Endodermal cell (in vitro differentiated cells): ENCODE data around the gene PTGES3. TPM values are rescaled to one million over a fixed set of nuclear protein-coding genes. Genes with fewer than 3 reads are reported as not detected.

Experiments
- DNase-seq: peaks from one replicate; pipeline ENCODE4 v3.0.0-alpha.2; 2017
- H3K27ac ChIP-seq: 2 replicates; pipeline ENCODE4 v1.5.1; 2013; ENCODE audit warnings: mild to moderate bottlenecking, low read depth, low read length, moderate library complexity
- H3K27me3 ChIP-seq: 2 replicates; pipeline ENCODE4 v1.6.1; 2013; ENCODE audit warnings: mild to moderate bottlenecking, low read length, moderate library complexity; ENCODE audit not compliant: insufficient read depth, control insufficient read depth, poor library complexity, severe bottlenecking
- H3K36me3 ChIP-seq: 2 replicates; pipeline ENCODE4 v1.7.0; 2013; ENCODE audit warnings: mild to moderate bottlenecking, low read length, moderate library complexity; ENCODE audit not compliant: control insufficient read depth, insufficient read depth
- H3K4me1 ChIP-seq: one replicate; pipeline ENCODE4 v1.7.0; 2013; ENCODE audit warnings: low read length; ENCODE audit not compliant: control insufficient read depth, insufficient read depth
- H3K4me3 ChIP-seq: 2 replicates; pipeline ENCODE4 v1.5.1; 2013; ENCODE audit warnings: mild to moderate bottlenecking, low read length, moderate library complexity
- H3K9ac ChIP-seq: 2 replicates; pipeline ENCODE4 v1.6.1; 2013; ENCODE audit warnings: mild to moderate bottlenecking, low read length, moderate library complexity; ENCODE audit not compliant: poor library complexity, severe bottlenecking; ENCODE audit errors: extremely low read depth
- H3K9me3 ChIP-seq: 2 replicates; pipeline ENCODE4 v1.6.1; 2013; ENCODE audit warnings: mild to moderate bottlenecking, low read length, moderate library complexity; ENCODE audit not compliant: control insufficient read depth
- H3K27ac Mint-ChIP-seq: 2 replicates; pipeline ENCODE4 v1.8.0; 2020; ENCODE audit warnings: mixed read lengths
- H3K27me3 Mint-ChIP-seq: 2 replicates; pipeline ENCODE4 v1.8.0; 2021; ENCODE audit warnings: mild to moderate bottlenecking, mixed read lengths; ENCODE audit not compliant: insufficient read depth
- H3K36me3 Mint-ChIP-seq: 2 replicates; pipeline ENCODE4 v1.8.0; 2020; ENCODE audit warnings: low read depth, mixed read lengths
- H3K4me1 Mint-ChIP-seq: 2 replicates; pipeline ENCODE4 v1.8.0; 2020; ENCODE audit warnings: mixed read lengths
- H3K4me3 Mint-ChIP-seq: 2 replicates; pipeline ENCODE4 v1.8.0; 2020; ENCODE audit warnings: mild to moderate bottlenecking, moderate library complexity, mixed read lengths
- H3K9me3 Mint-ChIP-seq: 2 replicates; pipeline ENCODE4 v1.8.0; 2020; ENCODE audit warnings: mild to moderate bottlenecking, mixed read lengths
- CTCF ChIP-seq: fragments of 200-600 bp; sonication (generic); conservative IDR thresholded peaks from 2 replicates; pipeline ENCODE4 v1.5.0; 2021; ENCODE audit warnings: antibody characterized with exemption, mild to moderate bottlenecking
- WGBS, 2 experiments: methylation state at CpG; one replicate each; pipeline versions ENCODE4 v1.1.5 to v1.1.7; 2013; ENCODE audit warnings: missing lambda C conversion rate in 2 of 2, mixed read lengths in 1 of 2; ENCODE audit not compliant: insufficient coverage in 1 of 2, insufficient read length in 1 of 2; 5-methylcytosine and 5-hydroxymethylcytosine counted together
- total RNA-seq, 2 donors: library from RNA; stranded (reverse); fragmentation: NEBNext Ultra II Directional in 1 of 2; extraction: Animal tissue kit (Norgen Biotek cat#: 25700) in 1 of 2; gene quantifications; 2 replicates in 1 of 2; 3 replicates in 1 of 2; pipeline ENCODE4 v1.2.1, GENCODE V29; 2021

Gene PTGES3
- total RNA-seq, 2 donors from 2014 or later: 275 to 320 TPM

DNA sequence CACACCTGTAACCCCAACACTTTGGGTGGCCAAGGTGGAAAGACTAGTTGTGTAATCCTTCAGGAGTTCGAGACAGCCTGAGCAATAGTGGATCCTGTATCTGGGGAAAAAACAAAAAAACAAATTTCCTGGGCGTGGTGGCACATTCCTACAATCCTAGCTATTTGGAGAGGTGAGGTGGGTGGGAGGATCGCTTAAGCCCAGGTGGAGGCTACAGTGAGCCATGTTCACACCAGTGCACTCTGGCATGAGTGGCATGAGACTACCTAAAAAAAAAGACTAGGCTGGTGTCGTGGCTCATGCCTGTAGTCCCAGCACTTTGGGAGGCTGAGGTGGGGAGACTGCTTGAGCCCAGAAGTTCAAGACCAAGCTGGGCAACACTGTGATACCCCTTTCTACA, 17.2 kb downstream of the PTGES3 start:
- Histone ChIP-seq H3K27ac (no peak overlapping the region), H3K9me3 (no peaks in the 10 kb centered on the region), H3K4me1 (no peaks in the 10 kb centered on the region), H3K9ac (no peak overlapping the region), H3K4me3 (no peak overlapping the region), H3K36me3 (peaks cover 85% of the 10 kb centered on the region), H3K27me3 (no peaks in the 10 kb centered on the region)
- TF ChIP-seq CTCF: no peak
- Mint-ChIP-seq H3K36me3 (peaks cover 74% of the 10 kb centered on the region), H3K4me3 (no peak overlapping the region), H3K27me3 (no peaks in the 10 kb centered on the region), H3K4me1 (peaks cover 2% of the 10 kb centered on the region), H3K9me3 (no peaks in the 10 kb centered on the region), H3K27ac (peak overlapping the region; percentile 35)
- 92 to 100% methylated on average over 2 to 4 of the region's 4 CpGs for WGBS, 2 experiments
- peak; percentile 18 for DNase-seq

DNA sequence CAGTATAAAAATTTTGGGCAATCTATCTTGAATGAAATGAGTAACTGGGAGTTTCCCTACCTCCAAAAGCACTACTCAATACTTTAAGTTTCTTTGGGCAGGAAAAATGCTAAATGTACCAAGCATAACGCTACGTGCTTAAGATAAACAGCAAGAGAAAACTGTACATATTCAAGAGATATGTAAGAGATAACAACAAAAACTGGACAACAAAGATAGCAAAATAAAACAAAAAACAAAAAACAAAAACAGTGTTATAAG, 20.0 kb downstream of the PTGES3 start:
- H3K4me1 ChIP-seq: no peaks in the 10 kb centered on the region
- peaks cover 97% of the 10 kb centered on the region for H3K36me3 ChIP-seq
- Mint-ChIP-seq H3K27ac (no peak overlapping the region), H3K9me3 (no peaks in the 10 kb centered on the region), H3K4me1 (peaks cover 2% of the 10 kb centered on the region), H3K36me3 (peaks cover 79% of the 10 kb centered on the region), H3K27me3 (no peaks in the 10 kb centered on the region), H3K4me3 (no peak overlapping the region)
- DNase-seq: no peak
- H3K27me3 ChIP-seq: no peaks in the 10 kb centered on the region
- TF ChIP-seq CTCF: no peak
- H3K9ac ChIP-seq: no peak overlapping the region
- H3K27ac ChIP-seq: no peak overlapping the region
- H3K9me3 ChIP-seq: no peaks in the 10 kb centered on the region
- H3K4me3 ChIP-seq: no peak overlapping the region
- 100% methylated on average over 2 of the region's 2 CpGs for WGBS, 2 experiments

DNA sequence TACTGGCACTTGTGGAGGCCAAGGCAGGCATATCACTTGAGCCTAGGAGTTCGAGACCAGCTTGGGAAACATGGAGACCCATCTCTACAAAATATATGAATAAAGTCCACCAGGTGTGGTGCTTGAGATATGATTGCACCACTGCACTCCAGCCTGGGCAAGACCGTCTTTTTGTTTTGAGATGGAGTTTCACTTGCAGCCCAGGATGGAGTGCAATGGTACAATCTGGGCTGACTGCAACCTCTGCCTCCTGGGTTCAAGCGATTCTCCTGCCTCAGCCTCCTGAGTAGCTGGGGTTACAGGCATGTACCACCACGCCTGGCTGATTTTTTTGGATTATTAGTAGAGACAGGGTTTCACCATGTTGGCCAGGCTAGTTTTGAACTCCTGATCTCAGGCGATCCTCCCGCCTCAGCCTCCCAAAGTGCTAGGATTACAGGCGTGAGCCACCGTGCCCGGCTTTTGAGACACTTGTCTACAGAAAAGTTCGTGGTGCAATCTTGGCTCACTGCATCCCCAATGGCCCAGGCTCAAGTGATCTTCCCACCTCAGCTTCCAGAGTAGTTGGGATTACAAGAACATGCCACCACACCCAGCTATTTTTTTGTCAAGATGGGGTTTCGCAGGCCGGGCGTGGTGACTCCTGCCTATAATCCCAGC, 26.0 kb downstream of the PTGES3 start:
- Mint-ChIP-seq H3K4me1 (no peaks in the 10 kb centered on the region), H3K27me3 (no peaks in the 10 kb centered on the region), H3K27ac (no peak overlapping the region), H3K4me3 (no peak overlapping the region), H3K9me3 (no peaks in the 10 kb centered on the region), H3K36me3 (peaks cover 30% of the 10 kb centered on the region)
- Histone ChIP-seq H3K9ac (no peak overlapping the region), H3K4me3 (no peak overlapping the region), H3K27ac (no peak overlapping the region), H3K36me3 (peaks cover 52% of the 10 kb centered on the region), H3K27me3 (no peaks in the 10 kb centered on the region), H3K4me1 (no peaks in the 10 kb centered on the region), H3K9me3 (no peaks in the 10 kb centered on the region)
- peak; percentile 47 for DNase-seq
- 91 to 95% methylated on average over 11 to 13 of the region's 13 CpGs for WGBS, 2 experiments
- TF ChIP-seq CTCF: no peak
